Measurements from ENCODE around the gene ZCCHC14.

Gene ZCCHC14

DNA sequence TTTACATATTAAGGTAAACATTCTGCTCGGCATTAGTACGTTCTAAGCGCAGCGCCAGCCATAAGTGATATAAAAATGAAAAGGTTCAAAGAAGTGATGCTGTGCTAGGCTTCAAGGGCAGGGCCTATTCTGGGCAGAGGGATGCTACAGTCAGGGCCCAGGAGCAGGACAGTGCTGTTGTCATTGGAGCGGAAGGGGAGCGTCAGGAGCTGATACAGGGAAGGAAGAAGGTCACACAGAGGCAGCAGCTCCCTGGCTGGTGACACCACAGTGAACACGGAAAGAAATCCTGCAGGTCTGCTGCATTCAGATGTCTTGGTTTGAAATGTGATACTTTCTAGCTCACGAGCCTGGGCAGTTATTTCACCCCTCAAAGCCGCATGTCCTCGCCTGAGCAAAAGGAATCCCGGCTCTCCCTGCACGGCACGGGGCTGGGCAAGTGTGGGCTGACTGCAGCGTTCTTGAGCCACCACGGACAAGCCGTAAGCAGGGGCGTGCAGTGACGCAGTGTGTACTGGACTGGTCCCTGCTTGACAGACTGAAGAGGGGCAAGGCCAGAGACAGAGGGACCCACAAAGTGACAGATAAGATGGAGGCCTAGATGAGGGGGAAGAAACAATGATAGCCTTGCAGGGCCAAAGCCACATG lies 41.1 kb downstream of the ZCCHC14 start:
- DNase-seq, result no peak

DNA sequence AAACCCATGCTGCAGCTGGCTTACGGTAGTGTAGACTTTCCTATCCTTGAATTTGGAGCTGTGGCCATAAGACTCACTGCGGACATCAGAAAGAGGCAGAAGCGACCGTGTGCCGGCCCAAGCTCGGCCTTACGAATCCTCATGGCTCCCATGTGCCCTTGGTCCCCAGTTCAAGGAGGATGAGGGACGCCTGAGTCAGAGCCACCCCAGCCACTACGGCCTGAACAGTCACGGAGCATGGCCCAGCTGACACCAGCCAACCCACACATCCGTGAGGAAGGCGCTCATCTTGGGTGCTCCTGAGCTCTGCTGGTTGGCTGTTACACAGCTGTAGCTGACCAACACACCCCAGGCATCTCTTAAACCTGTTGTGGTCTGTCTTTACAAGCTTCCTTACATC lies 44.0 kb downstream of the ZCCHC14 start:
- no peak for DNase-seq

DNA sequence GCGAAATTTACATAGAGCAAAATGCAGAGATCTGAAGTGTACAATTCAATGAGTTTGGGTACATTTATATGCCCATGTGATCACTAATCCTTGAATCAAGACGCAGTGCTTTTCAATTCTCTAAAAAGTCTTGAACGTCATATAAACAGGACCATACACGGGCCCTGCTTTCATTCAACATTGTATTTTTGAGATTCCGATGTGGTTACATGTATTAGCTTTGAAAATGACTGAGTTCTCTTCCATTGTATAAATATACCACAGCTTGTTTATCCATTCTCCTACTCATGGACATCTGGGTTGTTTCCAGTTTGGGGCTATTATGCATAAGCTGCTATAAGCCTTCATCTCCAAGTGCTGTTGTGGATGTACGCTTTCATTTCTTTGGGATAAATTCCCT lies 45.5 kb downstream of the ZCCHC14 start:
- DNase-seq, result no peak

DNA sequence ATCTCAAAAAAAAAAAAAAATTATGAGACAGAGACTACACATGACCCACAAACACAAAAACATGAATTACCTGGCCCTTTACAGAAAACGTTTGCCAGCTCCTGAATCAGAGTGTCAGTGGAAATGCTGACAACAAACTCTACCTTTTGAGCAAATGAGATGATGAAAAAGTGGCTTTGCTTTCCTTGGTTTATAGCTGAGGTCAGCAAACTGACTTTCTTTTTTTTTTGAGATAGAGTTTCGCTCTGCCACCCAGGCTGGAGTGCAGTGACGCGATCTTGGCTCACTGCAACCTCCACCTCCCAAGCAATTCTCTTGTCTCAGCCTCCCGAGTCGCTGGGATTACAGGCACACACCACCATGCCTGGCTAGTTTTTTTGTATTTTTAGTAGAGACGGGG lies 46.3 kb downstream of the ZCCHC14 start:
- no peak for DNase-seq

DNA sequence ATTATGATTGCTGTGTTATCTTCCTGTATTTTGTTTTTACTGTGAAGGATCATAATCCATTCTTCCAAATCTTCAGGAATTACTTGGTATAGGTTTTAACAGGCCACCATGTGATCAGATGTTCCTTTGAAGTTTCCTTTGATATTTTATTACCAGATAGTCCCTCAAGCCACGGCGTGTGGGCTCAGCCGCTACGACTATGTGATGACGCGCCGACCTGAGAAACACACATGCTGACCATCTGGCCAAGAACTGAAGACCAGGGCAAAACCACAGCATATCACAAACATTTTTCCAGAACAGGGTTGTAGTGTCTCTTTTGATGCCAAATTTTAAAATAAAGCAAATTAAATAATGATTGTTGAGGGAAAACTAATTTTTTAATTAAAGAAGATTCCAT lies 47.3 kb downstream of the ZCCHC14 start:
- DNase-seq, result no peak

DNA sequence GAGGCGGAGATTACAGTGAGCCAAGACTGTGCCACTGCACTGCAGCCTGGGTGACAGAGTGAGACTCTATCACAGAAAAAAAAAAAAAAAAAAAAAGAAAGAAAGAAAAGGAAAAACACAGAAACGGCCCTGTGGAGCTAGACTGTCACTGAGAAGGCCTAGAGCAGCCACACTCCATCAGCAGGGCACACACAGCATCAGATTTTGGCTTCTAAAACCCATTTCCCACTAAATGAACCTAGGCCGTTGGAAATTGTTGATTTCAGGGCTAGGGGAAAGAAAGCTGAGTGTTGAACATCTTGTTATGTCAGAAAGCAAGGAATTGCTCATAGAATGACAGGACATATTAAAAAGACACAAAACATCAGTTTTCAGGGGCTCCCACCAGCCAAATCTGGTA lies 48.9 kb downstream of the ZCCHC14 start:
- DNase-seq, result no peak

DNA sequence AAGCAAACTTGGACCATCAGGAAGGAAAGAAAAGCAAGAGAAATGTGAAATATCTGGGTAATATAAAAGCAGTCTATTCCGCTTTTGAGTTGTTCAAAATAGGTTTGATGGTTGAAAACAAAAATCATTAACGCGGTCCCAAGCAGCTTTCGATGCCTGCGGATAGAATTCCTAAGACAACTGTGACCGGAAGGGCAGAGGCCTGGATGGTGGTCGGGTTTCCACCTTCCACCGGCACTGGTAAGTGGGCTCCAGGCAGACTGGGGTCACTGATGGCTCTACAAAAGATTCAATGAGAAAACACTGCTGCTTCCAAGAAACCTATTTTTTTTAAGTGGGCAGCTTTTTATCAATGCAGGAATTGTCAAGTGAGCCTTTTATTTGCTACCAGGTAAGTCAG lies 49.8 kb downstream of the ZCCHC14 start:
- no peak for DNase-seq

DNA sequence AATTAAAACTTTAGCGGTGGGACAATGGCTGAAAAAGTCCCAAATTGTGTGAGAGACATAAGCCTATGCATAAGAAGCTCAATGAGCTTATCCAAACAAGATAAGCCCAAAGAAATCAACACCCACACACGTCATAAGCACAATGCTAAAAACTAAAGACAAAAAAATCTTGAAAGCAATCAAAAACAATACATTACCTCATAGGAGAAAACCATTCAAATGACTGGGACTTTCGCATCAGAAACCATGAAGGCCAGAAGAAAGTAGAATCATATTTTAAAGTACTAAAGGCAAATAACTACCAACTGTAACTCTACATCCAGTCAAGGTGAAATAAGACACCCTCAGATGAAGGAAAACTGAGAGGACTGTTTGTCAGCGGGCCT lies 50.2 kb downstream of the ZCCHC14 start:
- DNase-seq, result no peak

DNA sequence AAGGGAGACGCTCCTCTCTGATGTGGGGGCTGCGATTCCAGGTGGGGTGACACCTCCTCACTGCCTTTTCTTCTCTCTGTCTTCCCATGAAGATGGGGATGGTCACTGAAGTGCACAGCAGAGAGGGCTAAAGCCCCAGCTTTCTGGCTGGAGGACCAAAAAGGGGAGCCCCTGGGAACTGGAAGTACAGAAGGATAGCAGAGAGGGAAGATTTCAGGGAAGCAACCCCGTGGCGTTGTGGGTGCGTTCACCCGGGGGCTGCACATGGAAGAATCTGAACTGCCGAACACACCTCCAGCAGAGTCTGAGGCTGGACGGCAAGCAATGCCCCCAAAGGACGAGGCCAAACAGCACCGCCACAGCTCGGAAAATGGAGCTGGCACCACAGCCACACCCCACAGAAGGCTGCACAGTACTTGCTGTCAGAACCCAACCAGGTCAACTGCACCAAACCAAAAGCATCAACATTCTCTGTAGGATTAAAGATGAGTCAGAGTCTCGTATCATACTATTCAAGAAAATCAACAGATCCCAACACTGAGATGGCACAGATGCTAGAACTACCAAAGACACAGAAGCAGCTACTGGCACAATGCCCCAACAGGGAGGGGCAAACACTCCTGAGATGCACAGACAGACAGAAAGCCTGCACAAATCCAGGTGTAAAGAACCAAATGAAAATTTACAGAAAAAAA lies 50.8 kb downstream of the ZCCHC14 start:
- DNase-seq, result no peak

DNA sequence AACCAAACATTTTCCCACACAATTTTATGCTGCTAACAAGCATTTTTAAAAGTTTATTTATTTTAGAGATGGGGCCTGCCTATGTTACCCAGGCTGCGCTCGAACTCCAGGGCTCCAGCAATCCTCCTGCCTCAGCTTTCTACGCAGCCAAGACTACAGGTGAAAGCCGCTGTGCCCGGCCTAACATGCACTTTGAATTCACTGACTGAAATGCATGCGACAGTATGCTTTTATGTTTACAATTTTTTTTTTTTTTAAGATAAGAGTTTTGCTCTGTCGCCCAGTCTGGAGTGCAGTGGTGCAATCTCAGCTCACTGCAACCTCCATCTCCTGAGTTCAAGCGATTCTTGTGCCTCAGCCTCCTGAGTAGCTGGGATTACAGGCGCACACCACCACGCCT lies 52.9 kb downstream of the ZCCHC14 start:
- no peak for DNase-seq

DNA sequence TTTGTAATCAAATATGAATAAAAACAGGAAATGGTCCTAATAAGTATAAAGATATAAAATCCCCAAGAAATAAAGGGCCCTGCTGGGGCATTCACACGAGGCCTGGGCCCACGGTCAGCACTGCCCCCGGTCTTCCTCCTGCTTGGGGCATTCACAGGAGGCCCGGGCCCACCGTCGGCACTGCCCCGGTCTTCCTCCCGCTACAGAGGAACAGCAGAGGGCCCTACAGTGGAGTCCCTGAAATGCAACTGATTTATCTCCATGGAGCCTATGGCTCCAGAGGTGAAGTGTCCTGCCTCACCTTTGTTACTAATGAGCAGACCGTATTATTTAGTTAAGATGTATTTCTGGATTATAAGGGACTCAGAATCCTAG lies 54.2 kb downstream of the ZCCHC14 start:
- DNase-seq, result no peak

DNA sequence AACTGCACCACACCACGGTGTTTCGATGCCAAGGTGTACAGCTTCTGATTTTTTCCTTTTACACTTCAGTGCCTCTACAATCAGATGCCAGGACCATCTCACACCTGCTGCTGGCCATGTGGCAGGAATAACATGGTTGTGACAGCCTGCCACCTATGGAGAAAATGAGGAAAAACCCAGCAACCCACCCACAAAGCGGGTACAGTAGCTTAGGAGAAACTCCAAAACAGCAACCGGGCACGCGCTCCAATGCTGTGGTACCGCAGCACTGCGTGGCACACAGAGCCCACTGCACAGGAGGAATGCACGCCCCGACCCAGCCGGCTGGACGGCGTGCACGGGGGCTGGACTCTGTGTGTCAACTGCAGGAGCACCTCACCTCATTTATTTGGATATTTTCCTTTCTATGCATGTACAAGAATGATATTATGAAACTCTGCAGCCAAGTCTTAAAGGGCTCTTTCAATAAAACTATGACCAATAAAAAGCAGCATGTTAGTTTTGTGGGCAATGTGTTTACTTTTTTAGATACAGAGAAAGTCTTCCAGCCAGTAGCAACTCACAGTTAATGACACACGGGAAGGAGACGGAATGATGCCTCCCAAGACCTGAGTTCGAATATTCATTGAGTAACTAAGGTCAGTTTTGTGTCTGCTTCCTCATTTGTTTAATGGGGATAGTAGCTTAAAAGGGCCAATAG lies 54.8 kb downstream of the ZCCHC14 start:
- no peak for DNase-seq

DNA sequence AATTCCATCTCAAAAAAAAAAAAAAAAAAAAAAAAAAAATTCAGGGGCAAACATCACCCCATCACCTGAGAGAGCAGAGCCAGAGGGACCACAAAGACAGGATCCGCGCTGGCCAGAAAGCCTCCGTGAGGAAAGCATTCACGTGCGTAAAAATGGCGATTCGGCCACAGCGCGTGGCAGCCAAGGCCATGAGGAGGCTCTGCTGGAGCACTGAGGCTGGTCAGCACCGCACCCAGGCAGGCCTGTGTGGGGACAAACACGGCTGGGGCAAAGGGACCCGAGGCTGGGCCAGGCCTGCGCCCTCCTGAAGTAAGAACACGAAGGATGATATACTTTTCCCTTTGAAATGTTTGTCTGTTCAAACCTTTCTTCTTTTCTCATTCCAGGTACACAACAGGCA lies 55.5 kb downstream of the ZCCHC14 start:
- no peak for DNase-seq

DNA sequence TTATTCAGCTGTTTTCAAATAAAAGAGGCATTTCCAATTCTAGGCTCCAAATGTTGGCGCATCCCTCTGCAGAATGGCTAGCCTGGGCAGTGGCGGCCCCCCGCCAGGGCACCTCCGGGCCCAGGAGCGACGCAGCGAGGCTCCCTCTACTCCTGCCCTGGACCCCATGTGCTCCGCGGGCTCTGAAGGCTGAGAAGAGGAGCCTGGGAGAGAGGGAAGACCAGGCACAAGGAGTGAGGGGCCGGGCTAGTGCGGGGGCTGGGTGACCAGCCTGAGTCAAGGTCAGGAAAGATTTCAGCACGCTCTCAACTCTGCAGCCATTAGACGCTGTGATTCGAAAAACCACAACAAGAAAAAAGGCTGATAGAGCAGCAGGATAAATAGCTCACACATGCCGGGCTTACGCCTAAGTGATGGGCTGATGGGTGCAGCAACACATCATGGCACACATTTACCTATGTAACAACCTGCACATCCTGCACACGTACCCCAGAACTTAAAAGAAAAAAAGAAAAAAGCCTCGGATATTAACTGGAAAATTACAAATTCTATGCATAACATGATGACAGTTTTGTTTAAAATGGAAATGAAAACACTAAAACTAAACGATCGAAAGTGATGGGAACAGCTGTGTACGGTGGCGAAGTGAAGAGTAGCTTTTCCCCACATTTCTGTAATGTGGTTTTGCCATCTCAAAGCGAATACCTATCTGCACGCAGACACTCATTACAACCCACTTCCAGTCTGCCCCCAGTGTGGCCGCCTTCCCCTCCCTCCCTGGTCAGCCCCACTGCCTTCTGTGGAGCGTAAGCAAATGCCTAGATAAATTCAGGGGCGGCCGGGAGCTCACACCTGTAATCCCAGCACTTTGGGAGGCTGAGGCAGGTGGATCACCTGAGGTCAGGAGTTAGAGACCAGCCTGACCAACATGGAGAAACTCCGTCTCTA lies 56.3 kb downstream of the ZCCHC14 start:
- DNase-seq, result no peak

DNA sequence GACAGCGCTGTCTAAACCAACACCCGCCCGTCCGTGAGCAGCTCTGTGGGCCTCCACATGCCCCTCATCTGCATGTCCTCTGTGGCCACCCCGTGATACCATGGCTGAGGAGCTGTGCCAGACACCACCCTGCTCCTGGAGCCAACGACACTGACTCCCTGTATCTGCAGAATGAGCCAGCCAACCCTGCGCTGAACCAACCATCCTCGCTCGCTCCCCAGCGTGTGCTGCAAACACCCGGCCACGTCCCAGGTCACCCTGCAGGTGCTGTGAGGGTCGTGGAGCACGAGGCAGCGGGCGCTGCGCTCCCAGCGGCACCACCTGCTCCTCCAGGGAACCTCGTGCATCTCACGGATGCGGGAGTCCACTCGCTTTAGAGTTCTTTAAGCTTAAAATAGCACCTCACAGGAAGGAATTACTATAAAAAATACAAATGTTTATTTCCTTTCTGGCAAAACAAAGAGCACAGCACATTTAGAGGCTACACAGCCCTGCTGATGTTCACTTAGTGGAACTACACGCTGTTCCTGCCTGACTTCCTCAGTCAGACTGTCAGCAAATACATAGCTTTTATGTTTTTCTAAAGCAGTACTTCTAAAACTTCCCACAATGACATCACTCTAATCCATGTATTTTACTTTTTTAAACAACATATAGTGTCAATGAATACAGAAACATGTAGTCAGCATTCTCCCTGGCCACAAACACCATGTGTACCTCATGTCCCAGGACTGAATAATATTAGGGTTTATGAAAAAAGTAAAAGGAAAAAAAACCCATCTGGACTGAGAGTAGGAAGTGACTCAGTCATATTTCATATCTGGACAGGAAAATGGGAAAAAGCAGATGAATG lies 57.2 kb downstream of the ZCCHC14 start:
- DNase-seq, result no peak

DNA sequence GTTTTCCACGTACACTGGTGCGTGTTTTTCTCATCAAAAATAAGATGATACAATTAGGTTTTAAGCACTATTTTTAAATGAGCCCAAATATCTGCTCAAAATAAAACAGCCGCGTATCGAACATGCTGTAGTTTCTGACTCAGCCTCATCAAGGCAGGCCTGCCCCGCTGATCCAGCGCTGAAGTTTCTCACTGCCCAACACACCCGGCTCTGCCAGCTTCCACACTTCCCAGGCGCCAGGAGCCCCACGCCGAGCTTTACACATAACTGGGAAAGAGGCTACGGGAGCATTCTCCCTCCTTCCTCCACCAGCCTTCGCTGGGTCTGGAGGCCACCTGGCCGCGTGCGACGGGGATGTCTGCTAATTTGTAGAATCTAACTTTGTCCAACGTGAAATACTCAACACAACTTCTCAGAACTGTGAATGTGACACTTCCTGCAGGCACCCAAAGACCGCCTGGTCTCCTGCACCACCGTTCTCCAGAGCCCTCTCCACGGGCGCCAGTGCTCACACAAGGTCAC lies 58.6 kb downstream of the ZCCHC14 start:
- DNase-seq, result no peak

DNA sequence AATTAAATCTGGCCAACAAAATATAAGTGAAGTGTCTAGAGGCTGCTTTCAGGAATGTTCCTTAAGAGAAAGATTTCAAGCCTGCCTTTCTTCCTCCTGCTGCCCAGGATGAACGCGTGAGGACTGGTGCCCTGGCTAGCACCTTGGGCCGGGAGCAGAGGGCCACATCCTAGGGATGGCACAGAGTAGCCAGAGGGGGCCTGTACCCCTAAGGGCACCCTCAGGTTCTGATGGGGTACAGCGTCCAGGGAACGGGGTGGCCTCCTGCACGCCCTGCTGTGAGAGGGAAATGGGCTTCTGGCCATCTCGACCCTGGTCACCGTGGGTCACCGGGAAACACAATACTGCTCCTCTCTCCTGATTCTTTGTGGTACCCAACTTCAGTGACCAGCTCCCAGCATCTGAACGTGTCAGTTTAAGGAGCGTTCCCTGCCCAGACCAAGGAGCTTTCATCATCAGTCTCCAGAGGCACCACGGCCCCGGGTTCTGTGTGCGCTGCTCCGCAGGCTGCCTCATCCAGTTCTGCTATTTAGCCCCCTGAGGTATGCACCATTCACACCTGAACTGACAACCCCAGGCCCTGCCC lies 60.4 kb downstream of the ZCCHC14 start:
- DNase-seq, result no peak

DNA sequence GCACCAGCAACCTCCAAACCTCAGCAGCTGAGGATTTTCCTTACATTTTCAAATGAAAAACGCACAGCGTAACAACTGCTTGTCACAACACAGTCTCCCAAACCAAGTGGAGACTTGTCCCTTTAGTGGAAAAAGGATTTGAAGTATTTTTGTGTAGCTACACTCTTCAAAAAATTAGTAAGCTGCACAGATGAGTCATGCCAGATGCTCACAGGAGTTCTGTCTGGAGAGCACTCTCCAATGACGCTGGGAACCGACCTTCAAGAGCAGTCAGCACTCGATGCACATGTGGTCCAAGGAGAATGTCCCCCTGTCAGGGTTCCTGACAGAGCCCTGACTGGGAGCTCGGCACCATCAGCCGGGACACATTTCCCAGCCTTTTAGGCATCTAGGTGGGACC lies 60.9 kb downstream of the ZCCHC14 start:
- DNase-seq, result no peak

DNA sequence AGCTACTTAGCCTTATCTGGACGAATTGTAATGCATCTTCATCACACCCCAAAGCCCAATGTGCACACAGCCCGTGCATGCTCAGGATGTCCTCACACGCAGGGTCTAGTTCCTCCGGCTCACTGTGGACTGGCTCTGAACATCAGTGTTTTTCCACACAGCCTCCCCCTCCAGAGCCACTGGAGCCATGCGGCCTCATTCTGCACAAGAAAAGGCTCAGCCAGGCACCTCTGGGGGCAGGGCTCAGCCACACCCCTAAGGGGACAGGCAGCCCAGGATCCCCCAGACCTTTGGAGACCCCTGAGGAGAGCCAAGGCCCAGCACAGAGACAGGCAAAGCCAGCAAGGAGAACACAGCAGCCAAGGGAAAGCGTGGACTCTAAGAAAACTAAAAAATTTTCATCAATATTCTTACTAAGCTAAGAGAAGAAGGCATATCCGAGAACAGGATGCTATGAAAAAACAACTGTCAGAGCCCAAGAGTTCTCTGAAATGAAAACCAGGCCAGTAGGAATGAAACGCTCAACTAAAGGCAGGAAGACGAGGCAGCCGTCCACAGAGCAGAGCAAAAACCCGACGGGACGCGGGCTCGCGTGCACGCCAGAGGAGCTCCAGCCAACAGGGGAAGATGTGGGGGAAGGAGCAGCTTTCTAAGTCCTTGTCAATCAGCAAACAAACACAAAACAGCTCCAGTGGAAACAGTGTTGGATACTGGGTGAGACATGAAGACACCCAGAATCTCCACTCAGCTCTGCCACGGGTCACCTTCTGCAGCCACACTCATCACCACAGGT lies 66.2 kb downstream of the ZCCHC14 start:
- DNase-seq, result no peak

DNA sequence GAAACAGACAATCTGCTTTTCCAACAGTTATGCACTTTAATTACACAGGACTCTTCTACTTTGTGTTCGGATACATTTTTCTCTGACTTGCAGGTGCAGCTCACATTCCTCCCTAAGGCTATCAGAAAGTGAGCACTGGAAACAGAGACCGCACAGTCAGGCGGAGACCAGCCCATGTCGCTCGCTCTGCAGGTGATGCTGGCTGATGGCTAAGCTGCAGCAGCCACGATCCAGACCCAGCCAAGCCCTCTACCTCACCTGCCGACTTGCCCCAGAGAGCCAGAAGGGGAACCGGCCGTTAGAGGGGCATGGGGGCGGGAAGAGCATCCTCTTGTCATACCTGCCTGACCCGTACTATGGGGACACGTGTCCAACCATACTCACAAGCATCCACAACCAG lies 66.9 kb downstream of the ZCCHC14 start:
- DNase-seq, result no peak

DNA sequence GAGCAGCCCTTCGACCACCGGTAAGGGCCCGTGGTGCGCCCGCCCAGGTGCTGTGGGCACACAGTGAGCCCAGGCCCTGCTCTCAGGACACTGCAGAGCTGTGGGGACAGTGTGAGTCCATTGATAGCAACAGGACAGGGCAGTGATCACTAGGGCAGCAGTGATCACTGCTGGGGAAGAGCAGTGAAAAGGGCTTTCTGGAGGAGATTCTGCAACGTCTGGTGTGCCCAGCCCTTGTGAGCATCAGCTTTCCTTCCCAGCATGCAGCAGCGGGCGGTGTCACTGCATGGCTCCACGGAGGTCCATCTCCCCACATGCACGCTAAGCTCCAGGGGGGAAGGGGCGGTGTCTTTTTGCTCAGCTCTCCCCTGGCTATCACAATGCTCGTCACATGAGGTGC lies 68.6 kb downstream of the ZCCHC14 start:
- DNase-seq, result no peak
